ENCODE results near the gene C1orf159.
"Not testable (repeated sequence)": the region's sequence is repeated elsewhere in the genome, so short reads cannot be mapped to it uniquely, and the experiment has no call there.

Gene C1orf159

DNA sequence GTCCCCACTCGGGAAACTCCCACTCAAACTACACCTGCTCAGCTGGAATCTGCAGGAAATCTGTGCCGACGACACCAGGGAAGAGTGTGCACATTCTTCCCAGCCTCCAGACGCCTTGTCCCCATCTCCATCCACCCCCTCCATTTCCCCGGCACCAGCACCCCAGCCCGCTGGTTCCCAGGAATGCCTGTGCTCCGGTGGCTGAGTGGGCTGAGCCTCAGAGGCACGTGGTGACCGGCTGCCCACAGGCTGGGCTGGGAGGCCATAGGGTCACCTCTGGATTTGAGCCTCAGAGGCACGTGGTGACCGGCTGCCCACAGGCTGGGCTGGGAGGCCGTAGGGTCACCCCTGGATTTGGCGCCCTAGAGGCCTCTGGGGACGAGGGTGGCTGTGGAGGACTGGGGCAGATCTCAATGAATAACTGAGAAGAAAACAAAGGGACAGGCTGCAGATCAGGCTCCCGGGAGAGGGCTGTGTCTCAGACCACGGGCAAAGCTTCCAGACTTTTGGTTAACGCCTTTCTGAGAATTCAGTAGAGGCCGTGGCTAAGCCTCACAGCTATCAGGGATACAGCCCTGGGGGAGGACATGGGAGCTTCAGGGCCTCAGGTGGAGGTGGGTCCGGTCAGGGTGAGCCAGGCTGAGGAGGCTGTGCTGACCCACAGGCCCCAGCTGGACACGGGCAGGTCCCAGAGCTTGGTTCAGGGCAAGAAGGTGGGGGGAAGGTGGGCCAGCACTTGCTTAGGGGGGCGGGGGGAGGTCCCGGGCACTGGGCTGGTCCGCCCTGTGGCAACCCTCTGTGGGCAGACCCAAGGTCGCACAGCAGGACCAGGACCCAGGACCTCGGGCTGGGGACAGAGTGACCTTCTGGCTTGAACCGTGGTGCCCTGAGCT is 40.5 kb upstream of the C1orf159 start:
- peak overlapping the region in 1 of 2 donors; percentile 20 for H3K27ac ChIP-seq
- TF ChIP-seq, protein P1, sequence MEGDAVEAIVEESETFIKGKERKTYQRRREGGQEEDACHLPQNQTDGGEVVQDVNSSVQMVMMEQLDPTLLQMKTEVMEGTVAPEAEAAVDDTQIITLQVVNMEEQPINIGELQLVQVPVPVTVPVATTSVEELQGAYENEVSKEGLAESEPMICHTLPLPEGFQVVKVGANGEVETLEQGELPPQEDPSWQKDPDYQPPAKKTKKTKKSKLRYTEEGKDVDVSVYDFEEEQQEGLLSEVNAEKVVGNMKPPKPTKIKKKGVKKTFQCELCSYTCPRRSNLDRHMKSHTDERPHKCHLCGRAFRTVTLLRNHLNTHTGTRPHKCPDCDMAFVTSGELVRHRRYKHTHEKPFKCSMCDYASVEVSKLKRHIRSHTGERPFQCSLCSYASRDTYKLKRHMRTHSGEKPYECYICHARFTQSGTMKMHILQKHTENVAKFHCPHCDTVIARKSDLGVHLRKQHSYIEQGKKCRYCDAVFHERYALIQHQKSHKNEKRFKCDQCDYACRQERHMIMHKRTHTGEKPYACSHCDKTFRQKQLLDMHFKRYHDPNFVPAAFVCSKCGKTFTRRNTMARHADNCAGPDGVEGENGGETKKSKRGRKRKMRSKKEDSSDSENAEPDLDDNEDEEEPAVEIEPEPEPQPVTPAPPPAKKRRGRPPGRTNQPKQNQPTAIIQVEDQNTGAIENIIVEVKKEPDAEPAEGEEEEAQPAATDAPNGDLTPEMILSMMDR (IDR thresholded peaks at IDR 0.05), result no peak
- DNase-seq (ENCODE audit: low spot score), result no peak
- H3K4me3 ChIP-seq, result no peak overlapping the region

- no peak overlapping the region for H3K27ac ChIP-seq
- TF ChIP-seq, protein P1 (IDR thresholded peaks at IDR 0.05), result no peak
- no peak overlapping the region for H3K4me3 ChIP-seq
- DNase-seq (ENCODE audit: low spot score), result no peak
These were observed 39.4 kb upstream of the C1orf159 start for GRCh38 chr1:1155258-1155657.

DNA sequence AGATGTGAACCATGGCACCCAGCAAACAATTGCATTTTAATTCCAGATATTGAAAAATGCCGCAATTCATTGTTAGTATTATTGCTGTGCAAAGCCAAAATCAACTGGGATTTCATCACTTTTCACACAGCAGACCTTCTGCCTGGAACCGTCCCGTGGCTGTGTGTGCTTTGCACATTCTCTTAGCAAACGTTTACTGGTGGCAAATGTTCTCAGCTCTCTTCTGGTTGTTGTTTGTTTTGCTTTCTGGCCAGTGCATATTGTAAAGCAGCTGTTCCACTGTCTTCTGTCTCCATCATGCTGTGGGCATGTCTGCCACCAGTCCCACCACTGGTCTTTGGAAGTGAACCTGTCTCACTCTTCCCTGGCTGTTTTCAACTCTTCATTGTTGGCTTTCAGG is 38.0 kb upstream of the C1orf159 start:
- H3K4me3 ChIP-seq, result no peak overlapping the region
- H3K27ac ChIP-seq, result no peak overlapping the region
- DNase-seq (ENCODE audit: low spot score), result no peak
- TF ChIP-seq, protein P1 (IDR thresholded peaks at IDR 0.05), result no peak

DNA sequence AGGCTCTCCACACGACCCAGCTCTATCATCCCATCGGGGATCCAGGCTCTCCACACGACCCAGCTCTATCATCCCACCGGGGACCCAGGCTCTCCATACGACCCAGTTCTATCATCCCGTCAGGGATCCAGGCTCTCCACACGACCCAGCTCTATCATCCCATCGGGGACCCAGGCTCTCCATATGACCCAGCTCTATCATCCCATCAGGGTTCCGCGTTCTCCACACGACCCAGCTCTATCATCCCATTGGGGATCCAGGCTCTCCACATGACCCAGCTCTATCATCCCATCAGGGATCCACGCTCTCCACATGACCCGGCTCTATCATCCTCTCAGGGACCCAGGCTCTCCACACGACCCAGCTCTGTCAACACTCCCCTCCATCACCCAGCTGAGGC is 37.3 kb upstream of the C1orf159 start:
- H3K27ac ChIP-seq; DNase-seq (ENCODE audit: low spot score): not testable (repeated sequence)

DNA sequence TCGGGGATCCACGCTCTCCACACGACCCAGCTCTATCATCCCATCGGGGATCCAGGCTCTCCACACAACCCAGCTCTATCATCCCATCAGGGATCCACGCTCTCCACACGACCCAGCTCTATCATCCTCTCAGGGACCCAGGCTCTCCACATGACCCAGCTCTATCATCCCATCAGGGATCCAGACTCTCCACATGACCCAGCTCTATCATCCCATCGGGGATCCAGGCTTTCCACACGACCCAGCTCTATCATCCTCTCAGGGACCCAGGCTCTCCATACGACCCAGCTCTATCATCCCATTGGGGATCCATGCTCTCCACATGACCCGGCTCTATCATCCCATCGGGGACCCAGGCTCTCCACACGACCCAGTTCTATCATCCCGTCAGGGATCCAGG is 36.5 kb upstream of the C1orf159 start:
- H3K27ac ChIP-seq; DNase-seq (ENCODE audit: low spot score); H3K4me3 ChIP-seq: not testable (repeated sequence)

More for the DNA sequence above, 37.3 kb upstream of the C1orf159 start:
- H3K4me3 ChIP-seq, result not testable (repeated sequence)

- no peak overlapping the region for H3K27ac ChIP-seq
- no peak overlapping the region for H3K4me3 ChIP-seq
- TF ChIP-seq, protein P1 (IDR thresholded peaks at IDR 0.05), result no peak
- no peak for DNase-seq (ENCODE audit: low spot score)
These were observed 35.4 kb upstream of the C1orf159 start for GRCh38 chr1:1151306-1151705.

DNA sequence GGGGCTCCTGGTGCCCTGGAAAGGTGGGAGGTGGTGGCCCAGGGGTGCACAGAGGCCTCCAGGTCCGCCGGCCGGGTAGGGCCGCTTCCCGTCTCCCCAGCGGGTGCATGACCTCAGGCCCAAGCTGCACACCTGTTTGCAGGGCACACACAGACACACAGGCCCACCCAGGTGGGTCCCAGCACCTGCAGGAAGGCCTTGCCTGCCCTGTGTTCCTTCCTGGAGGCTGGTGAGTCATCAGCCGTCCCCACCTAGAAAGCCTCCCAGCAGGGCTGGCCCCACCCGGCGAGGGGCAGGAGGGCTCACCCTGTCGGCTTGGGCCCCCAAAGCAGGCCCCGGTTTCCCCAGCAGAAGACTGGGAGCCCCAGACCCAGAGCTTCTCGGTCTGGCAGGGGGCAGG is 34.2 kb upstream of the C1orf159 start:
- no peak for DNase-seq (ENCODE audit: low spot score)
- TF ChIP-seq, protein P1 (IDR thresholded peaks at IDR 0.05), result no peak
- no peak overlapping the region for H3K4me3 ChIP-seq
- H3K27ac ChIP-seq, result no peak overlapping the region

- DNase-seq (ENCODE audit: low spot score), result no peak
- Histone ChIP-seq H3K4me3 (no peak overlapping the region), H3K27ac (no peak overlapping the region)
- TF ChIP-seq, protein P1 (IDR thresholded peaks at IDR 0.05), result no peak
These were observed 33.5 kb upstream of the C1orf159 start for GRCh38 chr1:1149416-1149815.
